BE2C (cell line): ENCODE data around the gene IRF1.
A peak's percentile ranks its signal among the peaks of the same experiment; 100 is the strongest.

Source experiments
- DNase-seq: peaks from one replicate; pipeline ENCODE4 v3.0.0-alpha.2; 2020
- H3K27me3 ChIP-seq: fragments of 250-450 bp; sonication (Bioruptor Pico); 2 replicates; pipeline ENCODE4 v1.5.1; 2020; ENCODE audit warnings: mild to moderate bottlenecking
- H3K36me3 ChIP-seq: fragments of 250-450 bp; sonication (Bioruptor Pico); 2 replicates; pipeline ENCODE4 v1.5.1; 2020; ENCODE audit warnings: mild to moderate bottlenecking
- H3K4me1 ChIP-seq: fragments of 250-450 bp; sonication (Bioruptor Pico); 2 replicates; pipeline ENCODE4 v1.5.1; 2020
- H3K4me3 ChIP-seq: 2 replicates; pipeline ENCODE4 v1.5.1; 2011; ENCODE audit warnings: low read depth, low read length
- H3K9me3 ChIP-seq: fragments of 250-450 bp; sonication (Bioruptor Pico); 2 replicates; pipeline ENCODE4 v1.5.1; 2020
- CTCF ChIP-seq: IDR thresholded peaks from 2 replicates; pipeline ENCODE4 v1.5.1; 2012; ENCODE audit warnings: mild to moderate bottlenecking, low read depth, low read length

IRF1 gene

DNA sequence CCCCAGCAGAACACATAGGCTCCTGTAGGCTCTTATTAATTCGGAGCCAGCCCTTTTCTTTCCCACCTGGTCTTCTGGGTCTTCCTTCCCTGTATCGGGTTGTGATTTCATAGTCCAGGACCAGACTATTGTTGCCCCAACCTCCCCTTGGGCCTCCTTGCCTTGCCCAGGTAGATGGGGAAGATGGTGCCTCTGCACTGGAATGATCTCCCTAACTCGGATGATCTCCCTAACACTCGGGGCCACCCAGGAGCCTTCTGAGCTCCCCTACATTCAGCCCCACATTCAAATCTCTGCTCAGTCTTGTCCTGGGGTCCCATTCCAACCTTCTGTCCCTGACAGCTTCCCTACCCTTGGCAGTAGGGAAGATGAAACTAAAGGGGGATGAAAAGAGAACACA lies 2.7 kb upstream of the IRF1 start:
- no peaks in the 10 kb centered on the region for H3K27me3 ChIP-seq
- H3K36me3 ChIP-seq, result no peaks in the 10 kb centered on the region
- no peak for DNase-seq
- no peaks in the 10 kb centered on the region for H3K9me3 ChIP-seq
- H3K4me3 ChIP-seq, result no peak overlapping the region
- H3K4me1 ChIP-seq, result peaks cover 4% of the 10 kb centered on the region
- no peak for TF ChIP-seq CTCF

DNA sequence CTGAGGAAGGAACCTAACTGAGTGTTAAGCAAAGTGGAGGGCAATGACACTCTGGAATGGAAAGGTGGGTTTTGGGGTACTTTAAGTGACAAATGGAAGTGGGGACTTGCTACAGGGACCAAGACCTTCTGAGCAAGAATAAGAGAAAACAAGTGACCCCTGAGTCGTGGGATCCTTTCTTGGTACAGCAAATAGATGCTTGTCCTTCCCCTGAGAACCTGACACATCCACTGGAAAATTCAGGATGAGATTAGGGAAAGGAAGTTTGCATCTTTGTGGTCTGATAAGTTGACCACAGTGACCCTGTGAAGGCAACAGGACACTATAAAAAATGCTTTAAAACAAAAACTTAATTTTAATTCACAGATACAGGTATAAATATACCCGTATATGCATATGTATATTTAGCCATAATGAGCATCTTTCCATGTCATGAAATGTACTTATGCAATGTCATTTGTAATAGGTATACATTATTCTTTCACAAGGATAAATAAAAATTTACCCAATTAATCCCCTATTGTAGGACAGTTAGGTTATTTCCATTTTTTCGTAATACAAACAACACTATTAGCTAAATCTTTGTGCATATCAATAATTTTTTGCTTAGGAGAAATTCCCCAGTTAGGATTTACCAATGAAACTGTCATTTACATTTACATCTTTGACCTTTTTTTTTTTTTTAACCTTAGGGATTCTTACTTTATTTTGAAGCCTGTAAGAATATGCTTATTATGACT lies 2.0 kb upstream of the IRF1 start:
- no peak for TF ChIP-seq CTCF
- Histone ChIP-seq H3K27me3 (no peaks in the 10 kb centered on the region), H3K4me3 (no peak overlapping the region), H3K9me3 (no peaks in the 10 kb centered on the region), H3K36me3 (no peaks in the 10 kb centered on the region), H3K4me1 (peaks cover 4% of the 10 kb centered on the region)
- DNase-seq, result no peak

DNA sequence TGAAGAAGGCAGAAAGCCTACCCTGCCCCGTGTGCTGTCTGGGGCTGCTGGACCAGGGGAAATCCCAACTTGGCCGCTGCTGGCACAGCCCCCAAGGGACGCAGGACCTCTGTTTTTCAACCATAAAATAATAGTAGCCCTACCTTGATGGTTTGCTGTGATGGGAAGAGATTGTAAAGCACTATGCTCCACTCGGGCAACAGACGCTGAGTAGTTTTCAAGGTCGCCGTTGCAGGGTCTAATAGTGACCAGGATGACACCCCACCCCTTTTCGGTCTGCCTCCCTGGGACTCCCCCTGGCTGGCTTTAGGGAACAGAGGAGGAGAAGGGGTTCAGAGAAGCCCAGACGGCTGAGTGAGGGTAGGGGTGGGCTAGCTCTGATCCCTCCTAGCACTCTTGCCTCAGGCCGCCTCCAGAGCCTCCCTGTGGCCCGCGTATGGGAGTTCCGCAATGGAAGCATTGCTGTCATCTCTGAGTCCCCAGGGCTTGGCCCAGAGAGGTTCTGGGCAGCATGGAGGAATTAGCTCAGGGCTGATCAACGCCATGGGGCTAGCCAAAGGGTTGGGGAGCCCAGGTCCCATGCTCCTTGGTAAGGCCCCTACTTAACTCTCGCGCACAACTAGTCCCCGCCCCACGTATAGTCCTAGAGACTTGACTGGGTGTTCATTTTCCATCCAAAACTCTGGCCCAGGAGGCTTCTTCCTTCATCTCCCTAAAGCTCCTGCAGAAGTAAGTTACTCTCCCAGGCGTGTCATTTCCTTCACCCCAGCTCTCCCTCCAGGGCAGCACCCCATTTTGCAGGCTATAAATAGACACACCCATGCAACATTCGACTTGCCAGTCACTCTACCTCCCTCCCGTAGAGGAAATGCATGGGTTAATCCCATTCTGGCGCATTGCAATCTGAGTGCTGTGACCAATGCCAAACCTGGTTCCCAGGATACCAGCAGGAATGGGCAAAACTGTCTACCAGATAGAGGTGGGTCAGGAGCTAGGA lies 1.1 kb upstream of the IRF1 start:
- H3K36me3 ChIP-seq, result no peaks in the 10 kb centered on the region
- no peak for DNase-seq

GRCh38 chr5:132489871-132490483 lies 596 bp downstream of the IRF1 start:
- H3K4me3 ChIP-seq, result peak overlapping the region; percentile 71
- H3K4me1 ChIP-seq, result no peaks in the 10 kb centered on the region; the same call in 1 of the 2 replicates
- TF ChIP-seq CTCF, result no peak
- no peaks in the 10 kb centered on the region for H3K36me3 ChIP-seq
- peak; percentile 53 for DNase-seq
- no peaks in the 10 kb centered on the region for H3K27me3 ChIP-seq
- H3K9me3 ChIP-seq, result no peaks in the 10 kb centered on the region

More for the DNA sequence above, 1.1 kb upstream of the IRF1 start:
- Histone ChIP-seq H3K4me1 (peaks cover 4% of the 10 kb centered on the region), H3K27me3 (no peaks in the 10 kb centered on the region), H3K9me3 (no peaks in the 10 kb centered on the region), H3K4me3 (peak overlapping the region; percentile 62)
- TF ChIP-seq CTCF, result no peak

DNA sequence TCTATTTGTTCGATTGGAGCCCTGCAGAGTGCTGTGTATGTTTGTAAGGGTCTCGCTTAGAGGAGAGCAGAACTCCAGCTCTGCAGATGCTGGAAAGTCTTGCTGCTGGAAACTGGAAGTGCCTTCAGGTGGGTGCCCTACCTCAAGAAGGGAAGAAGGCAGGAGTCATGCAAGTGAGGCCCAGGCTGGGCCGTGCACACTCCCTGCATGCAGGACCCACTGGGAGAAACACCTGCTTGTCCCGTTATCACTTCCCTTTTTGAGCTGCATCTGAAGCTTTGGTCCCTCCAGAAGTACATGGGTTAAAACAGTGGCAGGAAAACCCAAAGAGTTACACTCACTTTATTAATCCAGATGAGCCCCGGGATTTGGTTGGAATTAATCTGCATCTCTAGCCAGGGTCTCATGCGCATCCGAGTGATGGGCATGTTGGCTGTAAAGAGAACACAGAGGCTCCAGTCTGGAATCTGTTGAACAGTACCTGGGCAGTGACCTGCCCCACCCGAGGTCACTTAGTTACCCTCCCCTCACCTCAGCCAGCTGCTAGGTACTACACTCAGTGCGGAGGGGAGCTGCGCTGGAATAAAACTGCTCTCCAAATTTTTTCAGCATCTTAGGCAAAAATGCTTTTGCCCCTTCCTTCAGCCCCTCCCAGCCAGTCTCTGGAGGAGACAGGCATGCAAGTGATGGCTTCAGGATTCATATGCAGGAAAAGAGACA lies 1.4 kb downstream of the IRF1 start:
- no peaks in the 10 kb centered on the region for H3K36me3 ChIP-seq
- no peaks in the 10 kb centered on the region; the same call in 1 of the 2 replicates for H3K4me1 ChIP-seq
- no peaks in the 10 kb centered on the region for H3K27me3 ChIP-seq
- H3K4me3 ChIP-seq, result peak overlapping the region; percentile 71
- DNase-seq, result no peak
- TF ChIP-seq CTCF, result no peak
- no peaks in the 10 kb centered on the region for H3K9me3 ChIP-seq
